ENCODE data around the gene RSAD1. TPM values are rescaled to one million over a fixed set of nuclear protein-coding genes. Genes with fewer than 3 reads are reported as not detected.
"Not testable (repeated sequence)": the region's sequence is repeated elsewhere in the genome, so short reads cannot be mapped to it uniquely, and the experiment has no call there.

Gene RSAD1
- polyA plus RNA-seq, 3 donors: 46.9 to 62.7 (median 48.7) TPM

GRCh38 chr17:50468304-50469207 lies 10.1 kb upstream of the RSAD1 start, which contains the start of gene CHAD:
Gene CHAD, minus strand, starts transcription at chr17:50468880. Its CDS starts 67 bp downstream, at chr17:50468813.
- DNase-seq (ENCODE audit: extremely low read depth in 1 of 11, low read depth in 9 of 11, low spot score in 4 of 11): no peak

GRCh38 chr17:50469208-50469605 lies 9.5 kb upstream of the RSAD1 start:
- DNase-seq (ENCODE audit: extremely low read depth in 1 of 11, low read depth in 9 of 11, low spot score in 4 of 11): no peak

DNA sequence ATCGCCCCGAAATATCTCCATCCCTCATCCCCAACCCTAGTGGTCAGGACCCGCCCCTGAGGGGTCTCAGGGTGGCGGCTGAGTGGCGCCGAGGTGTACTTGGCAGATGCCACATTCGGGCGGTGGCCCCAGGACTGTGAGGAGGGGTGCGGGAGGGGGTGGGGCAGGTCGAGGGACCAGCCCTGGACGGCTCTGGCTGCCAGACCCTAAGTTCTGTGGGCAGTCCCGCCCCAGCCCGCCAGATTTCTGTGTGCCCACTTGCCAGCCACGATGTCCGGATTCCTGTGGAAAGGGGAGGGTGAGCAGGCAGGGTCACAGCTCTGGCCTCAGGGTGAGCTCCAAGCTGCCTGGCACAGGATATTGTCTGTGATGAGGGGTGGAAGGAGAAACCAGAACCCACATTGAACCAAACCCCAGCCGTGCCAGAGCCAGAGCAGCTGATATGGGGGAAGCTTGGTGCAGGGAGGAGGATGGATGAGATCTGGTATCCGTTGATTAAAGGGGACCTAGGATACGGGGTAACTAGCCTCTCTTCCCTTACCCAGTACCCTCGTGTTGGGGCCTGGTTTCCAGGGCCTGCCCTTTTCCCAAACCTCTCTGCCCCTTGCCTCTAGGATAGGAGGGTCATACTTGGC lies 8.9 kb upstream of the RSAD1 start:
- DNase-seq (ENCODE audit: extremely low read depth in 1 of 11, low read depth in 9 of 11, low spot score in 4 of 11): no peak

GRCh38 chr17:50470426-50470825 lies 8.2 kb upstream of the RSAD1 start:
- DNase-seq (ENCODE audit: extremely low read depth in 1 of 11, low read depth in 9 of 11, low spot score in 4 of 11): no peak

DNA sequence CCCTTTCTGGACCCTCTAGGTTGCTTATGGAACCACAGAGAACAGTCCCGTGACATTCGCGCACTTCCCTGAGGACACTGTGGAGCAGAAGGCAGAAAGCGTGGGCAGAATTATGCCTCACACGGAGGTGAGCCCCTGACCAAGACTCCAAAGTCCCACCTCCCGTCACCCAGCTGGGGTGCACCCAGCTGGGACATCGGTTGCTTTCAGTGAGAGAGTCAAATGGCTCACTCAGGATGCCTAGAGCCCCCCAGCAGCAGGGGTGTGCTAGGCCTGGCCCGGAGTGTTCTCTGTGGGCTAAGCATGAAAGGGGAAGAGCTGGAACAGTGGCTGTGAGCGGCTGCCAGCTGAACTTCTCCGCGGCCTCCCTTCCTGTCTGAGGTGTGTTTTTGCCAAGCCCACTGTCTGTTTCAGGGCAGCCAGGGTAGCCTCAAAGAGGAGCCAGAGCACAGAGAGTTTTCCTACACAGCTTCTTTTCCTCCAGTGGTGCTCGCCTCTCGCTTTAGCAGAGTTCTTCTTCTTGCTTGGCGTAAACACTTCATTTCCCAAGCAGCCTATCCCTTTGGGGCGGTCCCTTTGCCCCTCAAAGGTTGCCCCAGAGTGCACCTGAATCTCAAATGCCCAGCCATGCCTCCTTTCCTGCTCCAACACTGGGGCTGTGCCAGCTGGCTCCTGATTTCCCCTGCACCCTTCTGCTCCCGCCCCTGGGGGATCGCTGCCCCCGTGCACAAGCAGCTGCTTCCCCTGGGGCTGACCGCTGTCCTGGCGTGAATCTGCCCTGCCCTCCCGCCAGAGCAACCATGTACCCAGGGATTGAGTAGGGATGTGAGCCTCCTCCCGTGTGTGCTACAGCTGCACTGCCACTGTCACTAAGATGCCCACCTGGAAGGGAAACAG lies 7.4 kb upstream of the RSAD1 start:
- no peak for DNase-seq (ENCODE audit: extremely low read depth in 1 of 11, low read depth in 9 of 11, low spot score in 4 of 11)

DNA sequence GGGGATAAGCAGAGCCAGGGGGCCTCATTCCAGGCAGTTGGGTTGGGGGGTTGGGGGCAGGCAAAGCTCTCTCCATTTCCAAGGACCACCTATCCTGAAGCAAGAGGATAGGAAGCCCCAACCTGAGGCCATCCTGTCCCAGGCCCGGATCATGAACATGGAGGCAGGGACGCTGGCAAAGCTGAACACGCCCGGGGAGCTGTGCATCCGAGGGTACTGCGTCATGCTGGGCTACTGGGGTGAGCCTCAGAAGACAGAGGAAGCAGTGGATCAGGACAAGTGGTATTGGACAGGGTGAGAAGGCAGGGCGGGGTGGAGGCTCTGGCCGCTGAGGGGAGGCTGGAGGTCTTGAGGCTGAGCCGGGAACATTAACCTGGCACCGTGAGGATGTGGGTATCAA lies 6.4 kb upstream of the RSAD1 start:
- DNase-seq (ENCODE audit: extremely low read depth in 1 of 11, low read depth in 9 of 11, low spot score in 4 of 11): no peak

GRCh38 chr17:50472761-50473161 lies 5.9 kb upstream of the RSAD1 start:
- DNase-seq (ENCODE audit: extremely low read depth in 1 of 11, low read depth in 9 of 11, low spot score in 4 of 11): not testable (repeated sequence)

- no peak for DNase-seq (ENCODE audit: extremely low read depth in 1 of 11, low read depth in 9 of 11, low spot score in 4 of 11)
Measured at GRCh38 chr17:50473901-50474300, 4.8 kb upstream of the RSAD1 start.

DNA sequence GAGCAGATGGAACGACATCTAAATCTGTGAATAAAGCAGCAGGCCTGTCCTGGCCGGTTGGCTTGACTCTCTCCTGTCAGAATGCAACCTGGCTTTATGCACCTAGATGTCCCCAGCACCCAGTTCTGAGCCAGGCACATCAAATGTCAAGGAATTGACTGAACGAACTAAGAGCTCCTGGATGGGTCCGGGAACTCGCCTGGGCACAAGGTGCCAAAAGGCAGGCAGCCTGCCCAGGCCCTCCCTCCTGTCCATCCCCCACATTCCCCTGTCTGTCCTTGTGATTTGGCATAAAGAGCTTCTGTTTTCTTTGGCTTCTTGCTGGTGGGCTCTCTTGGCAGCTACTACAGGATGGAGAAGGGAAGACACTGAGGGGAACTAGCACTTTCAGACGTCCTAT lies 4.1 kb upstream of the RSAD1 start:
- DNase-seq (ENCODE audit: extremely low read depth in 1 of 11, low read depth in 9 of 11, low spot score in 4 of 11): no peak

- no peak for DNase-seq (ENCODE audit: extremely low read depth in 1 of 11, low read depth in 9 of 11, low spot score in 4 of 11)
Measured at GRCh38 chr17:50475362-50475761, 3.3 kb upstream of the RSAD1 start.

DNA sequence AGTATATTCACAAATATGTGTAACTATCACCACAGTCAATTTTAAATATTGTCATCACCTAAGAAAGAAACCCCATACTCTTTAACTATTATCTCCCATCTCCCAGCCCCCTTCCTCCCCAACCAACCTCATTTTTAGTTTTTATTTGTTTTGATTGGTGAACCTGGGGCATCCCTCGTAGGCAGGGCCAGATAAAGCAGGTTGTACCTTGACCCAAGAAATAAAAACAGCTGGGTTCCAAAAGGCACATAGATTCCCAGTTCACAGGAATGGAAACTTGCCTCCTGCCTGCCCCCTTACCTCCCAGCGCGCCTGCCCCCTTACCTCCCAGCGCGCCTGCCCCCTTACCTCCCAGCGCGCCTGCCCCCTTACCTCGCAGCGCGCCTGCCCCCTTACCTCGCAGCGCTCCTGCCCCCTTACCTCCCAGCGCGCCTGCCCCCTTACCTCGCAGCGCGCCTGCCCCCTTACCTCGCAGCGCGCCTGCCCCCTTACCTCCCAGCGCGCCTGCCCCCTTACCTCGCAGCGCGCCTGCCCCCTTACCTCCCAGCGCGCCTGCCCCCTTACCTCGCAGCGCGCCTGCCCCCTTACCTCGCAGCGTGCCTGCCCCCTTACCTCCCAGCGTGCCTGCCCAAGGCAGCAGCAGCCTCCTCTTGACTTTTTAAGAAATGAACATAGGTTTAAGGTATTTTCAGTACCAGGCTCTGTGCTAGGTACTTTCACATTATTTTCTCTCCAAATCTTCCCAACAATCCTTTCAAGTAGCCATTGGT lies 2.7 kb upstream of the RSAD1 start:
- not testable (repeated sequence) for DNase-seq (ENCODE audit: extremely low read depth in 1 of 11, low read depth in 9 of 11, low spot score in 4 of 11)

GRCh38 chr17:50476545-50477315 lies 1.9 kb upstream of the RSAD1 start:
- DNase-seq (ENCODE audit: extremely low read depth in 1 of 11, low read depth in 9 of 11, low spot score in 4 of 11): no peak

- no peak for DNase-seq (ENCODE audit: extremely low read depth in 1 of 11, low read depth in 9 of 11, low spot score in 4 of 11)
Measured at GRCh38 chr17:50477976-50478375, 684 bp upstream of the RSAD1 start.

GRCh38 chr17:50479522-50480141 lies 972 bp downstream of the RSAD1 start:
- peak in 7 of 11 donors; percentile 56 to 80 (median 73) for DNase-seq (ENCODE audit: extremely low read depth in 1 of 11, low read depth in 9 of 11, low spot score in 4 of 11)

DNA sequence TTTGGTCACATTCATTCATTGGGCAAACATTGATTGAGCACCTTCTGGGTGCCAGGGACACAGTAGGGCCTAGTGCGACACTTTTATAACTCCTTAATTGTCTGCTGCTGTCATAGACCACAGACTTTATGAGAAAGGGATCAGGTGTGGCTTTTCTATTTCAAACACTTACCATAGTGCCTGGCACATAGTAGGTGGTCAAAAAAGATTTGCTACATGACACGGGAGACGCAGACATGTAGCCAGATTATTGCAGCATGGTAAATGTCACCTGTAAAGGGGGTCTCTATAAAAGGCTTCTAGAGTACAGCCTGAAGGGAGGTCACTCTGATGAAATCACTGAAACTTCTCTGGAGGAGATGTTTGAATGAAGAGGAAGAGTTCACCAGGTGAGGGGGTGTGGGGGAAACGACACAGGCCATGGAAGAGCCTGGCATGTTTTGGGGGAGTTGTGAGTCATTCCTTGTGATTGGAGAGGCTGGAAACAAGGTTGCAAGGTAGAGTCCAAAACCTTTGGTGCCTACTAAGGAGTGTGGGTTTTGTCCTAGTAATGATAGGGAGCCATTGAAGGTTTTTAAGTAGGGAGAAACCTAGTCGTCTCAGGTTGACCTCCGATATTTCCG lies 1.6 kb downstream of the RSAD1 start:
- DNase-seq (ENCODE audit: extremely low read depth in 1 of 11, low read depth in 9 of 11, low spot score in 4 of 11): no peak

DNA sequence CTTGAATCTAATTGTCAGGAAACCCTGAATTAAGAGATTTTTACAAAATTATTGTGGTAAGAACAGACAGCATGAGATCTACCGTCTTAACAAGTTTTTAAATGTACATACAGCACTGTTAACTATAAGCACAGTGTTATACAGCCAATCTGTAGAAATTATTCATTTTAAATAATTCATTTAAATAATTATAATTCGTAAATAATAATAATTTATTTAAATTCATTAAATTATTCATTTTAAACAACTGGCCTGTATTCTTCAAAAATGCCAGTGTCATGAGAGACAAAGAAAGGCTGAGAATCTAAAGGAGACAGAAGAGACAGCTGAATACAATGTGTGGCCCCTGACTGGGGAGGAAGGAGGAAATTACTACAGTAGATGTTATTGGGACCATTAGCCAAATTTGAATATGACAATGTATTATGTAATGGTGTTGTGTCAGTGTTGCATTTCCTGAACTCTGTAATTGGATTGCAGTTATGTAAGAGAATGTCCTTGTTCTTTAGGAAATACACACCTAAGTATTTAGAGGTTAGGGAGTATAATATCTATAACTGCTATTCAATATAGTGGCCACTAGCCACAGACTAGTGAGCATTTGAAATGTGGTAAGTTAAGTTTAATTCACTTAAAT lies 2.3 kb downstream of the RSAD1 start:
- DNase-seq (ENCODE audit: extremely low read depth in 1 of 11, low read depth in 9 of 11, low spot score in 4 of 11): no peak

DNA sequence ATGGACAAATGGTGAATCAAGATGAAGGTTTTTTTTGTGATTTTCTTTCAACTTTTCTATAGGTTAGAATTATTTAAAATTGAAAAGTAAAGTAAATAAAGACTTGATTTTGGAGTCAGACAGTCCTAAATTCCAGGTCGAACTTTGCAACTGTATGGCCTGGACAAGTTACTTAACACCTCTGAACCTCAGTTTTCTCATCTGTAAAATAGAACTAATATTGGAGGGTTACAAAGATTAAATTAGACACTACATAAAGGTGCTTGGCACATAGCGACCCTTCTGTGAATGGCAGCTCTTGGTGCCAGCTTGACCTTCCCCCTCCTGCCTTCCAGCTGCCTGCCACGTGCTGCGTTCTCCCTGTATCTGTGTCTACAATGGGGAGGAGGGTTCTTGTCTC lies 3.0 kb downstream of the RSAD1 start:
- DNase-seq (ENCODE audit: extremely low read depth in 1 of 11, low read depth in 9 of 11, low spot score in 4 of 11): no peak

Data from renal cortex interstitium (tissue), 11 donors.